Measurements from ENCODE around the gene HNRNPDL. TPM values are rescaled to one million over a fixed set of nuclear protein-coding genes. Genes with fewer than 3 reads are reported as not detected.
"Not testable (repeated sequence)": the region's sequence is repeated elsewhere in the genome, so short reads cannot be mapped to it uniquely, and the experiment has no call there.

Gene HNRNPDL
- polyA plus RNA-seq (2013, experiment 1 of 2; ENCODE audit: insufficient read length), result 296 TPM
- 180 TPM for polyA plus RNA-seq (2013, experiment 2 of 2; ENCODE audit: insufficient read length)

DNA sequence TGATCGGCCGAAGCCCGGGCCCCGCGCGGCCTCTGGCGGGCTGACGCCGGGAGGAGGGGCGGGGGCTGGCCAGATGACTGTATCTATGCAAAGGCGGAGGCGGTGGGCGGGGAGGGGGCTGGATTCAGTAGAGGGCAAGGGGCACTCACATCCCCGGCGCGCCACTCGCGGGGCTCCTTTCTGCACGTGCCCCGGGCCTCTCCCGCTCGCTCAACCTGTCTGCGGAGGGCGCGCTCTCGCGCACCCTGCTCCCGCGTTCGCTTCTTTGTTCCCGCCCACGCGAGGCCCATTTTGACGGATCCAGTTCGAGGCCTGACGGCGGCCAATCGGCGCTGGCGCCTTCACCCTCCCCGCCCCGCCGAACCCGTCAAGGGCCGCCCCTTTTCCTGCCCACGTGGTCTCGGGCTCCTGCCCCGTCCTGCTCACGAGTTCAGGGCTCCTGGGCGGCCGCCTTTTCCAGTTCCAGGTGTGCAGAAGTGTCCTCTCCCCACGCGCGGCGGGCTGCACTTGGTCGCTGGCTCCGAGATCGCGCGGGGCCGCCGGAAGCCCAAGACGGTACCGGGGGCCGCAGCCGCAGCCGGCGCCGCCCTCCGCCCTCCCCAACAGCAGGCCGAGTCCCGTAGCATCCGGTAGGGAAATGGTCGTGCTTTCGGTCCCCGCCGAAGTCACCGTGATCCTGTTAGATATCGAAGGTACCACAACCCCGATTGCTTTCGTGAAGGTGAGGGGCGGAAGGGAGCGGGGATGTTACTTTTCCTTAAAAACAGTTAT lies at the start of gene HNRNPDL, which contains the start of gene ENOPH1:
HNRNPDL (minus strand) TSS at position 270 of the 771 bp plus-strand sequence. CDS start 772 bp downstream, outside the sequence.
ENOPH1 (plus strand) TSS at position 398 of the 771 bp plus-strand sequence; CDS start at position 638, 240 bp downstream.
- peak; percentile 96 for DNase-seq

- DNase-seq, result no peak
Observed at GRCh38 chr4:82479562-82479961, 49.3 kb upstream of the HNRNPDL start.

DNA sequence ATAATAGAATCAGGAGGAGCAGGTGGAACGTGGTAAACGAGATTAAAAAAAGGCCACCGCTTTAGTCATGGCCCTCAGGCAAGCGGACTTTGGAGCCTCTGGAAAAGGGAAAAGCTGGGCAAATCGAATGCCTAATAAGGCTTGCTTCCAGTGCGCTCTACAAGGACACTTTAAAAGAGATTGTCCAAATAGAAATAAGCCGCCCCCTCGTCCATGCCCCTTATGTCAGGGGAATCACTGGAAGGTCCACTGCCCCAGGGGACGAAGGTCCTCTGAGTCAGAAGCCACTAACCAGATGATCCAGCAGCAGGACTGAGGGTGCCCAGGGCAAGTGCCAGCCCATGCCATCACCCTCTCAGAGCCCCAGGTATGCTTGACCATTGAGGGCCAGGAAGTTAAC lies 47.2 kb upstream of the HNRNPDL start:
- not testable (repeated sequence) for DNase-seq

- not testable (repeated sequence) for DNase-seq
Observed at GRCh38 chr4:82475931-82476330, 45.7 kb upstream of the HNRNPDL start.

DNA sequence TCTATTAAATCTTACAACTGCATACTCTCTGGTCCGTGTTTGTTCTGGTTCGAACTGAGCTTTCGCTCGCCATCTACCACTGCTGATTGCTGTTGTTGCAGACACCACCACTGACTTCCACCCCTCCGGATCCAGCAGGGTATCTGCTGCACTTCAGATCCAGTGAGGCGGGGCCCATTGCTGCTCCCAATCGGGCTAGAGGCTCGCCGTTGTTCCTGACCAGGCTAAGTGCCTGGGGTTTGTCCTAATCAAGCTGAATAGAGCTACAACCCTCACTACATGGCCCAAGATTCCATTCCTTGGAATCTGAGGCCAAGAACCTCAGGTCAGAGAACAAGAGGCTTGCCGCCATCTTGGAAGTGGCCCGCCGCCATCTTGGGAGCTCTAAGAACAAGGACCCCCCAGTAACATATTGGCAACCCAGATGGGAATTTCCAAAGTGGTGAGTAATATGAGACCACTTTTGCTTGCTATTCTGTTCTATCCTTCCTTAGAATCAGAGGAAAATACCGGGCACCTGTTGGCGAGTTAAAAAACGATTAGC lies 43.4 kb upstream of the HNRNPDL start:
- DNase-seq, result no peak

DNA sequence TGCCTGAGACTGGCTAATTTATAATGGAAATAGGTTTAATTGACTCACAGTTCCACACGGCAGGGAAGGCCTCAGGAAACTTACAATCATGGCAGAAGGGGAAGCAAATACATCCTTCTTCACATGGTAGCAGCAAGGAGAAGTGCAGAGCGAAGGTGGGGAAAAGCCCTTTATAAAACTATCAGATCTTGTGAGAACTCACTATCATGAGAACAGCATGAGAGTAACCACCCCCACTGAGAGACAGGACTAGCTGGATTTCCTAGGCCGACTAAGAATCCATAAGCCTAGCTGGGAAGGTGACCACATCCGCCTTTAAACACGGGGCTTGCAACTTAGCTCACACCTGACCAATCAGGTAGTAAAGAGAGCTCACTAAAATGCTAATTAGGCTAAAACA lies 42.8 kb upstream of the HNRNPDL start:
- DNase-seq, result not testable (repeated sequence)

DNA sequence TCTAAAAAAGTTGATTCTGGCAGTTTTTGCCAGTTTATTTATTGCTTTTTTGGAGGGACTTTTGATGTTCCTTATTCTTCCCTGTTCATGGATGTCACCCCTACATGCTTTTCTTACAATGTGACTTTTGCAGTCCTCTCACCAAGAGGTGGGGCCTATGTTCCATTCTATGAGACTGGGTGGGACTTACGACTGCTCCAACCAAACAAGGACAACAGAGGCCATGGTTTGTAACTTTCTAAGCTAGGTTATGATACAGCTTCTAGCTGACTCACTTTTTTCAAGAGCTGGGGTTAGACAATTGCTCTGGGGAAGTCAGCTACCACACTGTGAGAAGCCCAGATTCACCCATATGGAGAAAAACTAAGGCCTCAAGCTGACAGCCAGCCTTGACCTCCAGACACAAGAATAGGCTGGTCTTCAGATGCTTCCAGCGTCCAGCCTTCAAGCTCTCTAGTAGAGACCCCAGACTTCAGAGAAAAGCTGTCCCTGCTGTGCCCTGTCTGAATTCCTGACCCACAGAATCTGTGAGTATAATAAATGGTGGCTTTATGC lies 39.6 kb upstream of the HNRNPDL start:
- DNase-seq, result peak; percentile 73

- DNase-seq, result no peak
Observed at GRCh38 chr4:82467471-82467870, 37.2 kb upstream of the HNRNPDL start.

DNA sequence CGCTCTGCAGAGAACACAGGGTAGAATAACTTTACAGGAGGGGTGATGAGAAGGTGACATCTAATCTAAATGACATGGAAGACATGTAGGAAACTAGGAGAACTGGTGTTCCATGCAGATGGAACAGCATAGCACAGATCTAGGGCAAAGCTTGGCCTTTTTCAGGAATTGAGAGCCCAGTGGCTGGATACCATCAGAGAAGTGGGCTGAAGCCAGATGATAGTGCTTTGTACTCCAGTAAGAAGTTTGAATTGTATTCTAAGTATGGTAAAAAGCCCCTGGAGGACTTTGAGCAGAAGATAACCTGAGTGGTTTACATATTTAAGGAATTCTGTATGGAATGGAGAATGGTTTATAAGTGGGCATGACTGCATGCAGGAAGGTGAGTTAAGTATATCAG lies 33.0 kb upstream of the HNRNPDL start:
- DNase-seq, result no peak

DNA sequence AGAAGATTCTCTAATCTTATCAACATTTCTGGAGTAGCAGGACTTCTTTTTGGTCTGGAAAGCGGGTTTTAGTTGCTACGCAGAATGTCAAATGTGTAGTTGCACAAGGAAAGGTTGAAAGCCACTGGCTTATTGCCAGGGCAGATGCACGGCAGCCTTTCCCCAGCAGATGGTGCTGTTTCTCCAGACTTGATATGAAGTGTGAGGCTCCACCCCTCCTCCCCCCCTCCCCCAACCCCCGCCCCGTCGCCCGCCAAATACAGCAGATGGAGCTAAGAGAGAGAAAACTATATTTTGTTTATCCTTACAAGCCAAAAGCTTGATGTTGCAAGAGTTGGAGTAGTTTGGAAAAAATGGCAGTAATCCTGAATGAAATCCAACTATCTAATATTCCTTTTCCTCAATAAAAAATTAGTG lies 32.2 kb upstream of the HNRNPDL start:
- peak; percentile 76 for DNase-seq

GRCh38 chr4:82461710-82462109 lies 31.4 kb upstream of the HNRNPDL start:
- DNase-seq, result no peak

GRCh38 chr4:82458729-82459128 lies 28.5 kb upstream of the HNRNPDL start:
- no peak for DNase-seq

- no peak for DNase-seq
Observed at GRCh38 chr4:82457266-82457665, 27.0 kb upstream of the HNRNPDL start.

GRCh38 chr4:82452026-82452425 lies 21.8 kb upstream of the HNRNPDL start:
- no peak for DNase-seq

GRCh38 chr4:82450966-82451755 lies 20.9 kb upstream of the HNRNPDL start:
- no peak for DNase-seq

GRCh38 chr4:82447886-82448285 lies 17.6 kb upstream of the HNRNPDL start:
- no peak for DNase-seq

GRCh38 chr4:82439088-82439487 lies 8.8 kb upstream of the HNRNPDL start:
- no peak for DNase-seq

GRCh38 chr4:82437285-82438005 lies 7.2 kb upstream of the HNRNPDL start:
- DNase-seq, result peak; percentile 39

GRCh38 chr4:82436780-82437179 lies 6.5 kb upstream of the HNRNPDL start:
- no peak for DNase-seq

- DNase-seq, result no peak
Observed at GRCh38 chr4:82436130-82436529, 5.9 kb upstream of the HNRNPDL start.

GRCh38 chr4:82434949-82435348 lies 4.7 kb upstream of the HNRNPDL start:
- DNase-seq, result no peak

DNA sequence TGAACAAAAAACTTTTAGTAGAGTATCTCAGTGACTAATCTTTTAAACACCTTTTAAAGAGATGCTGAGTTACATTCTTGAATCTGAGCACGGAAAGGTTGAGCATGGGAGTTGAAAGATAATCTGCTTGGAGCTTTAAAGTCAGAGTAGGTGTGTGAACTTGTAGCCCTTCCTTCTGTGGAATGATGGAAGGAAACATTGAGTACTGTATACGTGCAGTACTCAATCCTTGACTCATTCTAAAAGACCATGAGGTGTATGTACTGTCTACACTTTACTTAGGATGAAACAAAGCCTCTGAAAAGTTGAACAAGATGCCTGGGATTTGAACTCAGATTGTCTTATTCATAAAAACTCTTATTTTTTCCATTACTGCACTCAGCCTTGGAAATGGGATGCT lies 3.5 kb upstream of the HNRNPDL start:
- DNase-seq, result no peak

Measured in fibroblast of skin of back (primary cell).